Activated CD4-positive, alpha-beta T cell treated with anti-CD3 and anti-CD28 coated beads, Interleukin-2, amount 50 U/mL, for 1 hour (primary cell): ENCODE data around the gene HAX1.
"Not testable (repeated sequence)": the region's sequence is repeated elsewhere in the genome, so short reads cannot be mapped to it uniquely, and the experiment has no call there.

Source experiments
- DNase-seq: peaks from one replicate; pipeline ENCODE4 v3.0.0-alpha.2; 2020

HAX1 gene

DNA sequence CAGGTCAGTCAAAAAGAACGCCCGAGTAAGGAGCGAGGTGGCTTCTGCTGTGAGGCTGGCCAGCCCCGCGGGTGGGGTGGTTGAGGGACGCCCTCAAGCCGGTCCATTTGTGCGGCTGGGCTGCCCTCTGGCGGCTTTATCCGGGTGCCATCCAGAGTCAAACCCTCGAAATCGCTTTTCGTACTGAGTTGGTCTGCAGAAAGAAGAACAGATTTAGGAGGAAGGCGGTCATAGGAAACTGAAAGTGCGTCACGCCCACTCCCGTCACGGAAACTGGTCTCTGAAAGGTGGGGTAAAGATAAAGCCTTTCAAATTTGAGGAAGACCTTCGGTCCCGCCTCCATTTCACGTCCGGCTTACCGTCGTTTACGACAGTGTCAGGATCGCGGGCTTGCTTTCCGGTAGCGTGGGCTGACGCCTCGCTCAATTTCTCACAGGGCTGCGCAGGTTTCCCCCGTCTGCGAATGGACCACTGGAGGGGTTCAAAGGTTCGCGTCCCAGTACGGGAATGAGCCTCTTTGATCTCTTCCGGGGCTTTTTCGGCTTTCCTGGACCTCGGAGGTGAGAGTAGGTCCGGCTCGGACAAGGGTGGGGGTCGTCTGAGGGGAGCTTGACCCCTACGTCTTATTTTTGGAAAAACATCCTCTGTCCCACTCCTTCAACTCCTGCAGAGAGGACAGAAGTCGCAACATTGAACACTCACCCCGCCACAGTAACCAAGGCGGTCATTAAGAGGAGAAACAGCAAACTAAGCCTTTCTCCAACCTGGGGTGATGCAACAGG is at the start of gene HAX1:
HAX1 (plus strand) TSS at position 413 of the 782 bp plus-strand sequence; CDS start at position 508, 95 bp downstream.
- DNase-seq: peak; percentile 97

DNA sequence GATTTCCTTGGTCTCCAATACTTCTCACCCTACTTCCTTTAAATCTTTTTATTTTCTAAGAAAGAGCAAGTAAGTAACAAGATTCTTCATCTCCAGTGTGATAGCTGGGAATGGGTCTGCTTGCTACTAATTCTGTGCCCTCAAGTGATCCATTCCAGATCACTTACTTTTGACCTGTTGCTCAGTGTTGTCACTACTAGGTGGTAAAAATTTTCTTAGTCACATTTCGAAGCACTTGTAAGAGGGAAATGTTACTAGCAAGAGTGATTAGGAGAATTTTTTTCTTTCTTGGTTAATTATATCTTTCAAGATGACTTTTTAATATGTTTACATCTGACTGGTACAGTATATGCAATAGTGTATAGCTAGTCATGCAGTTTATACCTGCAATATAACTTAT is 49.5 kb upstream of the HAX1 start:
- DNase-seq: no peak

DNA sequence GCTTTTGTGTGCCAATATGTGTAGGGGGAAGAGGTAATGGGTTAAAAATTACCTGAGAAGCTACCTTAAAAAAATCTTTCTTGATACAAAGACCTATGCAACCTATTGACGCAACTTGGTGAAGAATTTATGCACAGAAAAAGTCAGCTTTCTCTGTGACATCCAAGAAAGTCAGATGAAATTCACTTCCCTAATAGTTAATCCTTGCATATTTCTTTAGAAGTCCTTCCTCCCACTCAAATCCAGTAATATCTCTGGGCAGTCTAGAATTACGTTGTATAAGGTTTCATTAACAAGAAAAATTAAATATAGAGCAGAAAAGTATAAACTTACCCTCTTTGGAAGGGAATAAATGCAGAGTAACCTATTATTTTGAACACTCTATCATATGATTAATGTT is 48.8 kb upstream of the HAX1 start:
- no peak for DNase-seq

DNA sequence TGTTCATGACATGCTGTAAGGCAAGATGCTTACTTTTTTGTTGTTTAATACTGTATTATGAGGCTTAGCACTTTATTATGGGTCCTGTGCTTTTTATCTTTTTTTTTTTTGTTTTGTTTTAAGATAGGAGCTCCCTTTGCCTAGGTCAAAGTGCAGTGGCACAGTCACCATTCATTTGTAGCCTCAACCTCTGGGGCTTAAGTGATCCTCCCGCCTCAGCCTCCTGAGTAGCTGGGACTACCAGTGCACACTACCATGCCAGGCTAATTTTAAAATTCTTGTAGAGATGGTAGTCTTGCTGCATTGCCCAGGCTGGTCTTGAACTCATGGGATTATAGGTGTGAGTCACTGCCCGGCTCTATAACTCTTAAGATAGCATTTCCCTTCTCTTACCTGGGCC is 47.1 kb upstream of the HAX1 start:
- no peak for DNase-seq

DNA sequence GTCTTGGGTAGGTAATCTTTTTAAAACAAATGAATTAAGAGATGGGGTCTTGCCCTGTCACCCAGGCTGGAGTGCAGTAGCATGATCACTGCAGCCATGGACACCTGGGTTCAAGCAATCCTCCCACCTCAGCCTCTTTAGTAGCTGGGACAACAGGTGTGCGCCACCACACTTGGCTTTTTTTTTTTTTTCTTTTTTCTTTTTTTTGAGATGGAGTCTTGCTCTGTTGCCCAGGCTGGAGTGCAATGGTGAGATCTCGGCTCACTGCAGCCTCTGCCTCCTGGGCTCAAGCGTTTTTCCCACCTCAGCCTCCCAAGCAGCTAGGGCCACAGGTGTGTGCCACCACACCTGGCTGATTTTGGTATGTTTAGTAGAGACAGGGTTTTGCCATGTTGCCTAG is 41.3 kb upstream of the HAX1 start:
- DNase-seq: not testable (repeated sequence)

DNA sequence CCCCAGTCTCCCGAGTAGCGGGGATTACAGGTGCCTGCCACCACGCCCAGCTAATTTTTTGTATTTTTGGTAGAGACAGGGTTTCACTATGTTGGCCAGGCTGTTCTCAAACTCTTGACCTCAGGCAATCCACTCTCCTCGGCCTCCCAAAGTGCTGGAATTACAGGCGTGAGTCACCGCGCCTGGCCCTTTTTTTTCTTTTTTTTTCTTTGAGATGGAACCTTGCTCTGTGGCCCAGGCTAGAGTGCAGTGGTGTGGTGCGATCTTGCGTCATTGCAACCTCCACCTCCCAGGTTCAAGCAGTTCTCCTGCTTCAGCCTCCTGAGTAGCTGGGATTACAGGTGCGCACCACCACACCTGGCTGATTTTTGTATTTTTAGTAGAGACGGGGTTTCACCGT is 39.3 kb upstream of the HAX1 start:
- not testable (repeated sequence) for DNase-seq

DNA sequence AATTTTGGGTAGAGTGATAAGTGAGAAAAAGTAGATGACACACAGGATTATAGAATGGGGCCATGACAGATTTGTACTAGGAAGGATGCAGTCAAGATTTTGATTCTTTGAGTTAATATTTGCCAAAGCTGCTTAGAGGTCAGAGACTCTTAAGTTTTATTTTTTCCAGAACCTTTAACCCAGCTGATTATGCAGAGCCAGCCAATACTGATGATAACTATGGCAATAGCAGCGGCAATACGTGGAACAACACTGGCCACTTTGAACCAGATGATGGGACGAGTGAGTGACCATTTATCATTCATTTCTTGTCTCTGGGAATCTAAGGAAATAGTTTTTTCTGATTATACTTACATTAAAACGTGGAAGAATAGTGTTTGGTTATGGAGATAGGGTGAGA is 35.6 kb upstream of the HAX1 start:
- DNase-seq: no peak

DNA sequence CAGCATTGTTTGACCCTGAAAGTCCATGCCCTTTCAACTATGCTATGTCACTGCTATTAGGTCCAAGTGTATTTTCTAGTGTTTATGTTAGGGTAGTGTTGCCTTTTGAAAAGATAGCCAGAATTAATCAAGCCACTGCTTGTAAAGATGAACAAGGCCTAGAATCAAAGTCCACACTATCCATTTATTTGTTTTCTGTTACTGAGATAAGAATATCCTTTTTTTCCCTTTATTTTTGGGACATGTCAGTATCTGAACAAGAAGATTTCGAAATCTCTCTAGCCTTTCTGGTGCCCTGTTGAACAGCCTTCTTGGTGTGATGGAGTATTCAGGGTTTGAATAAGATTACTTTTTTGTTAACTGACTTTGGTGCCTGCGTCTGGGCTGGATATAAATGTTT is 35.0 kb upstream of the HAX1 start:
- no peak for DNase-seq

DNA sequence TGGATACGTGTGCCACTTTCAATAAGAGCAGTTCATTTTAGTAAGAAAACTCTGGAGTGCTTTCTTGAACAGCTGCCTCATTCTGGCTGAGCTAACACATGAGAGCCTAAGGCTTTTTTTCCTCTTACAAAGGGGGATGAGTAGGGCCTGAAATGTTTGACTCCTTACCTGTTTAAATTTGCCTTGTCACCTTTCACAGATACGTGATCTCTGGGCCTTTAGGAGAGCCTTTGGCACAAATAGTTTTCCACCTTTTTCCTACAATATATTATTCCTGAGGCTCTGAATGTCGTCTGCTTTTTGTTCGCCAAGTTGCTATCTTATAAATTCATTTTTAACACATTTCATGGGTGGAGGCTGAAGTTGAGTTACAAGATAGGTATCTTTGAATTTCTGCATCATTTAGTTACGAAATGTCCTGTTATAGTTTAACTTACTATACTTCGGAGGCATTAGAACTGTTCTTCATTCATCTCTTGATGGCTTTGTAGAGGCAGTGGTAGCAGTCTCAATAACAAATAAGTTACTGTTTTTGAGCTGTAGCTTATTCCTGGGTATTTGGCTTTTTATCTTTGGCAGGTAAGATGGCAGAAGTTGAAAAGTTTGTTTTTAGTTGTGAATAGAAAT is 34.4 kb upstream of the HAX1 start:
- DNase-seq: no peak

DNA sequence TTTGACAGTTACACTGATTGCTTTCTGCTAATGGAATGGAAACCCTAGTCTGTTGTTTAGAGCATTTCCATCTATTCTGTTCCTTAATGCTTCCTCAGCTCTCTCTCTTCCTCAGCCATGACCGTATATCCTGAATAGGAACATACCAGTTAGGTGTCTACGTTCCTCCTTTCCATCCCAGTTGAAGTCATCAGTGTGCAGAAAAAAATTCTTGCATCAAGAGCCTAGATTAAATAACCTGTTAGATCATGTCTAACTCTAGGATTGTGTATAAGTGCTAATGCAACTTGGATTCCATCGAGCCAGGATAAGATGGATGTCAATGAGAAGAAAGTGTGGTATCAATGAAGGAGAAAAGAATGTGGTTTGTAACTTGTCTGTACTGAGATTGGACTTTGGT is 32.9 kb upstream of the HAX1 start:
- DNase-seq: no peak

DNA sequence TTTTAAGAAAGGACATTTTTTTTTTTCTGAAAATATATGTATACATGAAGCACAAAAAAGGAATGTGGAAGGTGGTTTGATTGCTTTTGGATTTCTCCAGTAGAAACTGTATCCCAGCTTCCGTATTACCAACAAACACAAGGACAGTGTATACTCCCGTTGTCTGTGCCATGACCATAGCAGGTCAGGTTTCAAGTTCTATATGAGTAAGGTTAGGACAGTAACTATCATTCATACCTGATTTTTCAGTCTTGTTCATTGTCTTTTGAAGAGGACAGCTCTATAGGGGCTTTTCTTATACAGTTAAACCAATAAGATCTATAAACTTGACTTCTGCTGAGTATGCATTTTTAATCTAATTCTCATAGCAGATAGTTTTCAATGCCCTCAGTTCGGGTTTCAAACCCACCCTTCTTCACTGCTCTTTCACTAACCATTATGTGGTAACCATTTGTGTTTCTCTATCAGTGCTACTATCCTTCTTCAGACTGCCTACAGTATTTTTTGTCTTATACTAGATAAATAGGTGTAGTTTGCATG is 32.1 kb upstream of the HAX1 start:
- no peak for DNase-seq

DNA sequence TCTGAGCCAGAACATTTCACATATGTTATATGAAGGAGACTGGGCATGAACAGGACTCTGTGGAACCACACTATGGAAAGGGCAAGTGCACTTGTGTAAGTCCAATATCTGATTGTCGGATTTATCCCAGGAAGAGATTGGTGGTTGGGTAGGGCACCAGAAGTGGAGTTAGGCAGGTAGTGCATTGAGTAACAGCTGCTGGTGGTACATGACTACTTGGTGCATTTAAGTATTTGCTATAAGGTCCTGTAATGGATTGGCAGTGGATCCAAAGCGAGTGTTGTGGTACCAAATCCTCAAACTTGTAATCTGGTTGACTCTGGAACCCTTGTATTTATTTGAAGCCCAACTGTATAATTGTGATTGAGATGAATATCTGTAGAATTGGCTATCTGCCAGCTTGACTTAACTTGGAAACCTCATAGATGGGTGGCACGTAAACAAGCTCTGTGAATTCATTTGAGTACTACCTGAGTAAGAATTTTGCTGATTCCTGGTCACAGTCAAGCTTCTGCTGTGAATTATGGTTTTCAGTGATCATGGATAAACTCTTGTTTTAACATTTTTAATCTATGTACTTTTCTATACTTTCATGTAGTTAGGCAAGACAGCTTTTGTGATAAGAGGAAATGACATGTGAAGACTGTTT is 30.6 kb upstream of the HAX1 start:
- DNase-seq: no peak

DNA sequence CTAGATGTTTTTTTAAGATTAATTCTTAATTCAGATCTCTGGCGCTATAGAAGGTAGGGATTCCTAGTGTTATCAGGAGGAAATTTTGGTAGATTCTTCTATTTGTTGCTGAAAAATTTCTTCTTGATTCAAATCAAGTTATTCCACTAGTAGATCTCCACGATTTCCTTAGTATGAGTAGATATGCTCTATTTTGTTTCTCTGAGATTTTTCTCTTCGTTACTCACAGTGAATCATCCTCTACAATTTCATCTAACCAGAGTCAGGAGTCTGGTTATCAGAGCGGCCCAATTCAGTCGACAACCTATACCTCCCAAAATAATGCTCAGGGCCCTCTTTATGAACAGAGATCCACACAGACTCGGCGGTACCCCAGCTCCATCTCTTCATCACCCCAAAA is 18.8 kb upstream of the HAX1 start:
- no peak for DNase-seq

DNA sequence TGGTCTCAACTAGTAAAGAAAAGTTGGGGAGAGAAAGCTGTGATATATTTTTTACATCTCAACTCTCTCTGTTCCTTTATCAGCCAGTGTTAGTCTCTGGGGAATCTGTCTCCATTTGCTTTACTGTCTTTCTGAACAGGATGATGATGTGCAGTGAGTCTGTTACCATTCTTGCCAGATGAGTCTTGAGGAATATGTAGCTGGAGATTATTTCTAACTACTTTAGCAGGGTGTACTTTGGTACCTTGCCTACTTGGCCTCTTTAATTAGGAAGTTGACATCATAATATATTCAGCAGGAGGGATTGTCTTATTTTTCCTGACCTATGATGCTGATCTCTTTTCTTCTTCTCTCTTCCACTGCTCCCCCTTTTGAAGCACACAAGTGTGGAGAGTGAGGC is 15.7 kb upstream of the HAX1 start:
- no peak for DNase-seq

DNA sequence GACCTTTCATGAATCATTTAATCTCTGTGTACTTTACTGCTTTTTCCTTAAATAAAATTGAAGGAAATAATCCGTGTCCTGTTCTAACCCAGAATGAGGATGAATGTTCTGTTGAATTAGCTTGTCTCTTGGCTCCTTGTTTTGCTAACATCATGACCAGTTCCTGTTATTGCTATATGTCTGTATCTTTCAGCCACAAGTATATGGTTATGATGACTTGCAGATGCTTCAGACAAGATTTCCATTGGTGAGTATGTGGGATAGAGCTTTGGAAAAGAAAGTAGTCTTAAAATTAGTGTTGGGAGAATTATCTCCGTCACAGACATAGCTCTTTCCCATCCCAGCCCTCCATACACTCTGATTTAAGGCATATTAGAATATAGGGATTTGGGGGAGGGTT is 13.6 kb upstream of the HAX1 start:
- DNase-seq: no peak

DNA sequence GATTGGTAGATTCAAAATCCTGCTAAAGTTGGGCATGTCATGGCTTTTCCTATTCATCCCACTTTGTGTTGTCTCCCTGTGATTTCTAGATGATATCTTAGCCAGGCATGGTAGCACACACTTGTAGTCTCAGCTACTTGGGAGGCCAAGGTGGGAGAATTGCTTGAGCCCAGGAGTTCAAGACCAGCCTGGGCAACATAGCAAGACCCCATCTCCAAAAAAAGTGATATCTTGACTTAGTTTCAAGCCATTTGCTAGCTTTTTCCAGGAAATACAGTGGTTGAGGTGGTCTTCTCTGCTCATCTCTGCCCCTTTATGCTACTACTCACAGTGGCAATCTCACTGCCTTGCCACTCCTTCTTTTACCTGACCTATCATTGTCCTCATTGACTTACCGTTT is 12.3 kb upstream of the HAX1 start:
- DNase-seq: no peak

DNA sequence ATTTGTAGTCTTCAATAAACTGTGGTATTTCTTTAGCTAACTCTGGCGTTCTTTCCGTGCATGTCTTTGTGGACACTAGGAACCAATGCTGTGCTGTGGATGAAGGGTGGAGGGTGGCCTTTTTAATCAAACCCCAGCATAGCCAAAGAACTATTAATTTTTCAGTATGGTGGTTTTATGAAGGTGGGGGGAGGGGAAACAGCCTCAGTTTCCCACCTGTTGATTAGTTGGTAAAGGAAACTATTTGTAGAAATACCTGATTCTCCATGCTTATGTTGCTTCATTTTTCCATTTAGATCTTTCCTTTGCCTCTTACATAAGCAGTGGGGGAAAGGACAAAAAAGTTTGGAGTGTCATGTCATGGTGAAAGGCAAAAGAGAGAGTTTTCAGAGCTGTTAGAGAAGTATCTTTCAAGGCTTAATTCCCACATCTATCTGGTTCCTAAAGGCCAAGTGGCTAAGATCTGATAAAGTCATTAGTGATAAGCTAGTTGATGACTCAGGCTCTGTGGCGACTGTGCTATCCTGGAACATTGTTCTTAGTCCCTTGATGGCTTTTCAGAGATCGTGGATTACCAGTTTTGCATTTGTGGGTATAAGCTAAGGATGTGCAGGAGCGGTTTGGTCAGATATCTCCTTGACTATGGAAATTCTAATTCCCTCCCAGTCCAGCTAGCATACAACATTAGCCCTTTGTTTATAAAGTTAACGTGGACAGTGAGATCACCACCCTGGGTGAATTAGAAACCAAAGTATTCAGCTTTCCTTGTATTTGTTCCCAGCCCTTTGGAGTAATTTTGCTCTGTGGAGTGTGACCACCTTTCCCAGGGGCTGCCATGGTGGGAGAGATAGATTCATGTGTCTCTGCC is 8.7 kb upstream of the HAX1 start:
- no peak for DNase-seq

DNA sequence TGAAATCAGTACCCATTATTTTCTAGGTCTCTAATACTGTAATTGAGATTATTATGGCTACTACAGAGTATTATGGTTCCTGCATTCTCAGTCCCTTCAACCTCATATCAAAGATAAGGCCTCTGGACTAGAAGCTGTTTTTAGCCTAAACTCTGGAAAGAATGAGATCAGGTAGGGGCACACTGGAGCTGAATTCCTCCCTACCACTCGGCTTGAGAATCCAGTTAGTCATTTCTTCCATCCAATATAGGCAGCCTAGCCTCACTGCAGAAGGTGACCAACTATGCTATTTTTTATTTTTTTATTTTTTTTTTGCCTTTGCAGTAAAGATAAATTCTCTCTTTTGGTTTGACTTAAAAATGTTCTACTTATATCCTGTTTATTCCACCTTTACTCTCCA is 8.0 kb upstream of the HAX1 start:
- DNase-seq: no peak

DNA sequence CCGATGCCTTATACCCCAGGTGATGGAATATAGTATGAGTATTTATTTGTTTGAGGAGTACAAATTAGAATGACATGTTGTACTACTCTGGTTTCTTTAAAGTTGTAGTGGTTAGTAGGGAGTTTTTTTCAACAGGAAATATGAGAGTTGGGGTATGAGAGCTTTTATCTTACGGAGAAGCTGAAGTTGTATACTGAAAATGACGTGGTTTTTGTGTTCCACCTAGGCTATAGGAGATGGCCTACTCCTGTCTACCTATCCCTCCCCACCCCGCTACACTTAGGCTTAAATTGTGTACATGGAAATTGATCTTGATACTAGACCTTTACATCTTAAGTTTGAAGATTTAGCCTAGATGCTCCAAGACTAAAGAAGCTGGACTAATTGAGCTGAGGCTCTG is 6.8 kb upstream of the HAX1 start:
- DNase-seq: no peak

DNA sequence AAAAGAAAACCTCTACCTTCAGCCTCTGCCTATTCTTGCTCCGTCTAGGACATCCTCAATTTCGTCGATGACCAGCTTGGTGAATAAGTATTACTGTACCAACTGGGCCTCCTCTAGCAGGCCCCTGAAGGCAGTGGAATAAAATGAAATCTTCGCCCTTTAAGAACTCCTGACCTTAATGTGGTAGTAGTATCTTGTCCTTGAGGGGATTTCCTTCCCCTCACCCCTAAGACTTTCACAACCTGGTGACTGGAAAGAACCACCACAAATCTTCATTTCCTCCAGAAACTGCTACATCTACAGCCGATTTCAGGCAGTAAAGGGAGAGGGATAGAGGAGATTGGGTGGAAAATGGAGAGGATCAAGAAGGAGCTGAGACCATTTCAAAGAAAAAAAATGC is 1.6 kb upstream of the HAX1 start:
- no peak for DNase-seq

DNA sequence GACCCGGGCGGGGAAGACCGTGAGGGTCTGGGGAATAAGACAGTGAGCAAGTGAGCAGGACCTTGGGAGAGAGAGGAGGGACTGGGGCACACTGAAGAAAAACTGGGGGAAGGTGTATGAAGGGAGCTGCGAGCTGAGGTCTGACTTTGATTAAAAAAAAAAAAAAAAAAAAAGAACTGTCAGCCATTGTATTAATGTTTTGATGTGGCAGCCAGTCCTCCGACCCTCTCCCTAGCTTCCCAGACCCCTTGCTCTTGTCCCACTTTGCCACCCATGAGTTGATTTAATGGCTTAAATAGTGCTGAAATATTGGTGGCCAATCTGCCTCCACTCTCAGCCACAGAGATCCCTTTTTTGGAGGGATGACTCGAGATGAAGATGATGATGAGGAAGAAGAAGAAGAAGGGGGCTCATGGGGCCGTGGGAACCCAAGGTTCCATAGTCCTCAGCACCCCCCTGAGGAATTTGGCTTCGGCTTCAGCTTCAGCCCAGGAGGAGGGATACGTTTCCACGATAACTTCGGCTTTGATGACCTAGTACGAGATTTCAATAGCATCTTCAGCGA is 652 bp downstream of the HAX1 start:
- no peak for DNase-seq

DNA sequence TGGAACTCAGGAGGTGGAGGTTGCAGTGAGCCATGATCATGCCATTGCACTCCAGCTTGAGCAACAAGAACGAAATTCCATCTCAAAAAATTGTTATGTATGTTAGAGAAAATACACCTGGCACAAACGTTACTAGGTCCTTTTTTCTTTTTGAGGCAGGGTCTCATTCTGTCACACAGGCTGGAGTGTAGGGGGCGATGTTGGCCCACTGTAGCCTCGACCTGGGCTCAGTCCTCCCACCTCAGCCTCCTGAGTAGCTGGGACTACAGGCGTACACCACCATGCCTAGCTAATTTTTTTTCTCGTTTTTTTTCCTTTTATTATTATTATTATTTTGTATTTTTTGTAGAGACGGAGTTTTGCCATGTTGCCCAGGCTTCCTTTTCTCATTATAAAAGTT is 4.4 kb downstream of the HAX1 start:
- DNase-seq: peak; percentile 31

DNA sequence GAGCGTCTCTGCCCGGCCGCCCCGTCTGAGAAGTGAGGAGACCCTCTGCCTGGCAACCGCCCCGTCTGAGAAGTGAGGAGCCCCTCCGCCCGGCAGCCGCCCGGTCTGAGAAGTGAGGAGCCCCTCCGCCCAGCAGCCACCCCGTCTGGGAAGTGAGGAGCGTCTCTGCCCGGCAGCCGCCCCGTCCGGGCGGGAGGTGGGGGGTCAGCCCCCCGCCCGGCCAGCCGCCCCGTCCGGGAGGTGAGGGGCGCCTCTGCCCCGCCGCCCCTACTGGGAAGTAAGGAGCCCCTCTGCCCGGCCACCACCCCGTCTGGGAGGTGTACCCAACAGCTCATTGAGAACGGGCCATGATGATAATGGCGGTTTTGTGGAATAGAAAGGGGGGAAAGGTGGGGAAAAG is 15.2 kb downstream of the HAX1 start:
- not testable (repeated sequence) for DNase-seq
